Measurements from ENCODE around the gene ZNF277. TPM values are rescaled to one million over a fixed set of nuclear protein-coding genes. Genes with fewer than 3 reads are reported as not detected.

The ZNF277 gene
- total and polyA plus RNA-seq, 8 donors: 13.6 to 25.3 (median 19.6) TPM

GRCh38 chr7:112214268-112214667, 7.8 kb downstream of the ZNF277 start:
- H3K4me1 ChIP-seq: peaks cover 0 to 15% (median 5%) of the 10 kb centered on the region in 3 donors
- intact Hi-C loops (cut with DNase I): no loop called here
- H3K36me3 ChIP-seq: no peaks in the 10 kb centered on the region
- no peaks in the 10 kb centered on the region for H3K27me3 ChIP-seq
- H3K27ac ChIP-seq: no peak overlapping the region
- ATAC-seq (no peak), FAIRE-seq (no peak), DNase-seq (no peak)
- no peak for TF ChIP-seq CTCF (IDR thresholded peaks at IDR 0.05)
- H3K9me3 ChIP-seq: no peaks in the 10 kb centered on the region
- no peak overlapping the region for H3K4me3 ChIP-seq

- no peaks in the 10 kb centered on the region for H3K27me3 ChIP-seq
- H3K4me3 ChIP-seq: no peak overlapping the region
- no peak for TF ChIP-seq CTCF (IDR thresholded peaks at IDR 0.05)
- H3K4me1 ChIP-seq: peaks cover 0 to 15% (median 5%) of the 10 kb centered on the region in 3 donors
- no peaks in the 10 kb centered on the region for H3K9me3 ChIP-seq
- intact Hi-C loops (cut with DNase I): no loop called here
- no peaks in the 10 kb centered on the region for H3K36me3 ChIP-seq
- no peak for FAIRE-seq
- DNase-seq: no peak
- no peak overlapping the region for H3K27ac ChIP-seq
- no peak for ATAC-seq
- 61 to 84% methylated on average over 2 of the region's 2 CpGs for WGBS, 2 donors
Observed at GRCh38 chr7:112214883-112215282, 8.4 kb downstream of the ZNF277 start.

- ATAC-seq: no peak
- no peak for TF ChIP-seq CTCF (IDR thresholded peaks at IDR 0.05)
- no peak for FAIRE-seq
- Histone ChIP-seq H3K4me1 (peaks cover 0 to 14% (median 5%) of the 10 kb centered on the region in 3 donors), H3K9me3 (no peaks in the 10 kb centered on the region), H3K4me3 (no peak overlapping the region), H3K27ac (no peak overlapping the region), H3K27me3 (no peaks in the 10 kb centered on the region), H3K36me3 (no peaks in the 10 kb centered on the region)
- WGBS, 2 donors: 59 to 65% methylated on average over 4 of the region's 4 CpGs
- intact Hi-C loops (cut with DNase I): no loop called here
- no peak for DNase-seq
Observed at GRCh38 chr7:112215787-112216186, 9.3 kb downstream of the ZNF277 start.

GRCh38 chr7:112220877-112221434, 14.5 kb downstream of the ZNF277 start:
- intact Hi-C loops (cut with DNase I): no loop called here
- Histone ChIP-seq H3K36me3 (no peaks in the 10 kb centered on the region), H3K4me1 (peaks cover 0 to 13% (median 3%) of the 10 kb centered on the region in 3 donors), H3K27me3 (no peaks in the 10 kb centered on the region), H3K27ac (no peak overlapping the region), H3K4me3 (no peak overlapping the region), H3K9me3 (no peaks in the 10 kb centered on the region)
- no peak for TF ChIP-seq CTCF (IDR thresholded peaks at IDR 0.05)
- FAIRE-seq (no peak), DNase-seq (peak in 1 of 6 donors; percentile 26), ATAC-seq (no peak)
- 93% methylated on average over 20 of the region's 20 CpGs for WGBS, 2 donors

GRCh38 chr7:112223310-112223709, 16.8 kb downstream of the ZNF277 start:
- Histone ChIP-seq H3K4me1 (peaks cover 0 to 13% (median 3%) of the 10 kb centered on the region in 3 donors), H3K27me3 (no peaks in the 10 kb centered on the region), H3K36me3 (no peaks in the 10 kb centered on the region), H3K4me3 (no peak overlapping the region), H3K9me3 (no peaks in the 10 kb centered on the region), H3K27ac (peak overlapping the region in 1 of 4 donors; percentile 3)
- intact Hi-C loops (cut with DNase I): no loop called here
- DNase-seq (no peak), FAIRE-seq (no peak), ATAC-seq (peak in 3 of 4 donors; percentile 35 to 69 (median 53))
- no peak for TF ChIP-seq CTCF (IDR thresholded peaks at IDR 0.05)
- 43 to 44% methylated on average over 3 of the region's 3 CpGs for WGBS, 2 donors
